HCT116 (cell line): Measurements from ENCODE around the gene ROCK2. TPM values are rescaled to one million over a fixed set of nuclear protein-coding genes. Genes with fewer than 3 reads are reported as not detected.

Experiments
- ATAC-seq: fragments of 200-7000 bp; cut with Tn5 transposase; 2 replicates; pipeline ENCODE4 v1.9.1; 2020; ENCODE audit warnings: mild to moderate bottlenecking, moderate library complexity
- BruUV-seq: library from RNA; stranded (reverse); fragments of 400-500 nt; replicated peaks from 2 replicates; lab custom pipeline; 2021; lab: Mats Ljungman, UMichigan
- CTCF ChIA-PET: fragments of 300-600 bp; sonication (Branson Sonifier 250); formaldehyde crosslinking; loops from one replicate; lab custom pipeline; 2021; ENCODE audit warnings: antibody characterized with exemption; lab: Charles Lee
- POLR2A ChIA-PET: fragments of 300-600, 350-600 bp; sonication (Branson Sonifier 250); formaldehyde crosslinking; loops from one replicate; lab custom pipeline; 2021; ENCODE audit warnings: antibody characterized with exemption; lab: Charles Lee
- RAD21 ChIA-PET, 2 experiments: fragments of 300-600 bp; sonication (Branson Sonifier 250); formaldehyde crosslinking; loops; one replicate each; lab custom pipeline; 2023; ENCODE audit warnings: low total read pairs in 2 of 2; ENCODE audit not compliant: uncharacterized antibody in 2 of 2, unreplicated experiment in 2 of 2, low non-redundant PET in 1 of 2; lab: Charles Lee
- DNase-seq: peaks from one replicate; pipeline ENCODE4 v3.0.0-alpha.2; 2010; ENCODE audit warnings: low read depth, low spot score
- H2AFZ ChIP-seq: fragments of 200-600 bp; shearing (Covaris generic), sonication (generic); 2 replicates; pipeline ENCODE4 v1.6.1; 2017; ENCODE audit warnings: low read depth, mixed run types, mixed read lengths, antibody characterized with exemption, low read length; ENCODE audit not compliant: poor library complexity, severe bottlenecking
- H3K27ac ChIP-seq: 2 replicates; pipeline ENCODE4 v1.5.1; 2012; ENCODE audit warnings: low read depth, low read length
- H3K27me3 ChIP-seq: fragments of 200-600 bp; sonication (generic); 2 replicates; pipeline ENCODE4 v1.6.1; 2016; ENCODE audit warnings: mixed run types, low read length, mixed read lengths; ENCODE audit not compliant: insufficient read depth
- H3K36me3 ChIP-seq, 2 experiments: fragments of 200-500 bp in 1 of 2; fragments of 200-600 bp in 1 of 2; sonication (Bioruptor generic) in 1 of 2; sonication (generic) in 1 of 2; 2 replicates each; pipeline versions ENCODE4 v1.5.1 to v1.6.1; 2014 to 2016; ENCODE audit warnings: low read length in 2 of 2, inconsistent platforms in 1 of 2, mixed read lengths in 1 of 2, mixed run types in 1 of 2; ENCODE audit not compliant: insufficient read depth in 2 of 2, control insufficient read depth in 1 of 2
- H3K4me1 ChIP-seq, 2 experiments: fragments of 200-600 bp in 1 of 2; sonication (generic) in 1 of 2; 2 replicates each; pipeline versions ENCODE4 v1.5.1 to v1.6.1; 2012 to 2017; ENCODE audit warnings: low read length in 2 of 2, inconsistent platforms in 1 of 2, mild to moderate bottlenecking in 1 of 2, mixed read lengths in 1 of 2, mixed run types in 1 of 2, moderate library complexity in 1 of 2; ENCODE audit not compliant: insufficient read depth in 2 of 2, control insufficient read depth in 1 of 2
- H3K4me2 ChIP-seq: fragments of 200-600 bp; sonication (generic); 2 replicates; pipeline ENCODE4 v1.6.1; 2017; ENCODE audit warnings: mixed run types, low read length, mixed read lengths
- H3K4me3 ChIP-seq, 2 experiments: fragments of 200-600 bp in 1 of 2; sonication (generic) in 1 of 2; replicated peaks in 1 of 2; 2 replicates each; pipeline ENCODE4 v1.5.1; 2011 to 2016; ENCODE audit warnings: low read length in 2 of 2, control low read depth in 1 of 2, low read depth in 1 of 2, mild to moderate bottlenecking in 1 of 2, mixed read lengths in 1 of 2, mixed run types in 1 of 2
- H3K79me2 ChIP-seq: fragments of 200-600 bp; sonication (generic); 2 replicates; pipeline ENCODE4 v1.6.1; 2017; ENCODE audit warnings: mild to moderate bottlenecking, mixed run types, low read length, moderate library complexity, mixed read lengths; ENCODE audit not compliant: insufficient read depth
- H3K9ac ChIP-seq: fragments of 200-600 bp; sonication (generic); 2 replicates; pipeline ENCODE4 v1.6.1; 2016; ENCODE audit warnings: low read length, mixed read lengths
- H3K9me2 ChIP-seq: fragments of 200-600 bp; sonication (generic), shearing (Covaris generic); 2 replicates; pipeline ENCODE4 v1.6.1; 2017; ENCODE audit warnings: mixed run types, mild to moderate bottlenecking, moderate library complexity; ENCODE audit not compliant: insufficient read depth
- H3K9me3 ChIP-seq, 2 experiments: fragments of 200-500 bp in 1 of 2; fragments of 200-600 bp in 1 of 2; sonication (Bioruptor generic) in 1 of 2; sonication (generic) in 1 of 2; 2 replicates each; pipeline ENCODE4 v1.6.1; 2014 to 2017; ENCODE audit warnings: low read length in 2 of 2, mixed read lengths in 2 of 2, inconsistent platforms in 1 of 2, low read depth in 1 of 2, mild to moderate bottlenecking in 1 of 2, mixed run types in 1 of 2, moderate library complexity in 1 of 2; ENCODE audit not compliant: control insufficient read depth in 1 of 2, insufficient read depth in 1 of 2
- H4K20me1 ChIP-seq: fragments of 200-600 bp; sonication (generic), shearing (Covaris generic); 2 replicates; pipeline ENCODE4 v1.6.1; 2017; ENCODE audit warnings: mixed run types, mild to moderate bottlenecking, moderate library complexity; ENCODE audit not compliant: insufficient read depth
- CBX3 ChIP-seq: IDR thresholded peaks from 2 replicates; pipeline ENCODE4 v1.6.1; 2012; ENCODE audit warnings: low read depth
- CEBPB ChIP-seq: IDR thresholded peaks from 2 replicates; pipeline ENCODE4 v1.6.1; 2012; ENCODE audit warnings: low read depth
- CTCF ChIP-seq, 3 experiments: fragments of 200-600 bp in 1 of 3; sonication (generic) in 1 of 3; IDR thresholded peaks in 2 of 3; conservative IDR thresholded peaks in 1 of 3; 2 replicates each; pipeline ENCODE4 v1.5.1; 2012 to 2017; ENCODE audit warnings: low read depth in 2 of 3, low read length in 2 of 3, antibody characterized with exemption in 1 of 3, borderline replicate concordance in 1 of 3, control low read depth in 1 of 3, mild to moderate bottlenecking in 1 of 3, mixed read lengths in 1 of 3, mixed run types in 1 of 3, moderate library complexity in 1 of 3; ENCODE audit not compliant: insufficient read depth in 1 of 3
- EGR1 ChIP-seq: IDR thresholded peaks from 2 replicates; pipeline ENCODE4 v1.6.1; 2012; ENCODE audit warnings: low read depth
- ELF1 ChIP-seq: IDR thresholded peaks from 2 replicates; pipeline ENCODE4 v1.6.1; 2012; ENCODE audit warnings: low read depth, borderline replicate concordance
- EZH2phosphoT487 ChIP-seq: fragments of 200-600 bp; IDR thresholded peaks from 2 replicates; pipeline ENCODE4 v1.6.1; 2018; ENCODE audit warnings: antibody characterized with exemption, borderline replicate concordance
- FOSL1 ChIP-seq: IDR thresholded peaks from 2 replicates; pipeline ENCODE4 v1.6.1; 2012; ENCODE audit warnings: low read depth
- MAX ChIP-seq: IDR thresholded peaks from 2 replicates; pipeline ENCODE4 v1.6.1; 2012
- RAD21 ChIP-seq: IDR thresholded peaks from 2 replicates; pipeline ENCODE4 v1.6.1; 2012; ENCODE audit warnings: low read depth, mild to moderate bottlenecking
- REST ChIP-seq: IDR thresholded peaks from 2 replicates; pipeline ENCODE4 v1.6.1; 2012; ENCODE audit warnings: low read depth
- SIN3A ChIP-seq: IDR thresholded peaks from 2 replicates; pipeline ENCODE4 v1.6.1; 2012; ENCODE audit warnings: low read depth
- SP1 ChIP-seq: IDR thresholded peaks from 2 replicates; pipeline ENCODE4 v1.6.1; 2012; ENCODE audit warnings: low read depth
- SRF ChIP-seq: IDR thresholded peaks from 2 replicates; pipeline ENCODE4 v1.6.1; 2012; ENCODE audit warnings: low read depth
- TCF7L2 ChIP-seq: IDR thresholded peaks from 2 replicates; pipeline ENCODE4 v1.7.0; 2011; ENCODE audit warnings: borderline replicate concordance, inconsistent platforms; ENCODE audit not compliant: insufficient read depth, insufficient read length; ENCODE audit errors: extremely low read depth
- YY1 ChIP-seq: IDR thresholded peaks from 2 replicates; pipeline ENCODE4 v1.6.1; 2011; ENCODE audit warnings: low read length, low read depth, moderate library complexity, mild to moderate bottlenecking; ENCODE audit not compliant: insufficient replicate concordance; ENCODE audit errors: extremely low read depth
- ZBTB33 ChIP-seq: IDR thresholded peaks from 2 replicates; pipeline ENCODE4 v1.6.1; 2011; ENCODE audit warnings: mild to moderate bottlenecking, low read length, moderate library complexity; ENCODE audit not compliant: insufficient replicate concordance; ENCODE audit errors: extremely low read depth
- ZNF274 ChIP-seq: fragments of 200-500 bp; sonication (Bioruptor generic); IDR thresholded peaks from 2 replicates; pipeline ENCODE4 v1.6.1; 2014; ENCODE audit warnings: mild to moderate bottlenecking, low read depth, low read length, inconsistent platforms
- intact Hi-C: fragments of 100-400 bp; cut with micrococcal nuclease; formaldehyde crosslinking; loops from 2 replicates; pipeline ENCODE4 v1.10.0; 2022
- total RNA-seq: library from RNA; stranded (reverse); gene quantifications from one replicate; pipeline ENCODE4 v1.2.1, GENCODE V29; 2021; ENCODE audit not compliant: unreplicated experiment

The ROCK2 gene
- total RNA-seq, 1 experiment from 2014 or later = 48.0 TPM

- intact Hi-C loops = no loop called here
- no peaks in the 10 kb centered on the region for H3K9me2 ChIP-seq
- no peak overlapping the region for H3K9ac ChIP-seq
- no peak overlapping the region for H3K4me2 ChIP-seq
- H3K4me3 ChIP-seq = no peak overlapping the region
- no peak for ATAC-seq
- H4K20me1 ChIP-seq = no peaks in the 10 kb centered on the region
- H3K27ac ChIP-seq = no peak overlapping the region
- no peaks in the 10 kb centered on the region for H3K36me3 ChIP-seq
- no peaks in the 10 kb centered on the region for H3K79me2 ChIP-seq
- POLR2A ChIA-PET = no interaction called here
- TF ChIP-seq REST = no peak
- TF ChIP-seq SRF = no peak
- no peak for TF ChIP-seq ZBTB33
- TF ChIP-seq YY1 = no peak
- TF ChIP-seq RAD21 = no peak
- TF ChIP-seq MAX = no peak
- TF ChIP-seq SIN3A = no peak
- no peak for TF ChIP-seq TCF7L2
- TF ChIP-seq EGR1 = no peak
- no peak for TF ChIP-seq CBX3
- TF ChIP-seq ELF1 = no peak
- no peak for TF ChIP-seq ZNF274
- no peak for TF ChIP-seq SP1
- TF ChIP-seq CTCF (IDR thresholded peaks at IDR 0.05 in 2 of 3, conservative IDR thresholded peaks at IDR 0.05 in 1 of 3; ENCODE audit: borderline replicate concordance in 1 of 3, insufficient read depth in 1 of 3, low read depth in 2 of 3, low read length in 2 of 3) = no peak
- no peak for TF ChIP-seq CEBPB
- TF ChIP-seq EZH2phosphoT487 = no peak
- no peak for TF ChIP-seq FOSL1
- H3K27me3 ChIP-seq = no peaks in the 10 kb centered on the region
- CTCF ChIA-PET = interaction anchor here (1.0 kb wide), 1 partner anchor 216 kb away, joined by 3 read pairs; no protein-coding TSS in a partner anchor
- no peak overlapping the region for H2AFZ ChIP-seq
- BruUV-seq = no TSS peak
- no peaks in the 10 kb centered on the region for H3K9me3 ChIP-seq
- RAD21 ChIA-PET = no interaction called here
- no peak for DNase-seq
- H3K4me1 ChIP-seq = peaks cover 2 to 11% of the 10 kb centered on the region in 2 experiments; a peak in 3 of 4 replicates
Measured at GRCh38 chr2:11368059-11368572, 23.7 kb upstream of the ROCK2 start.
